ENCODE measurements around the gene ADPRHL1.

Gene ADPRHL1

DNA sequence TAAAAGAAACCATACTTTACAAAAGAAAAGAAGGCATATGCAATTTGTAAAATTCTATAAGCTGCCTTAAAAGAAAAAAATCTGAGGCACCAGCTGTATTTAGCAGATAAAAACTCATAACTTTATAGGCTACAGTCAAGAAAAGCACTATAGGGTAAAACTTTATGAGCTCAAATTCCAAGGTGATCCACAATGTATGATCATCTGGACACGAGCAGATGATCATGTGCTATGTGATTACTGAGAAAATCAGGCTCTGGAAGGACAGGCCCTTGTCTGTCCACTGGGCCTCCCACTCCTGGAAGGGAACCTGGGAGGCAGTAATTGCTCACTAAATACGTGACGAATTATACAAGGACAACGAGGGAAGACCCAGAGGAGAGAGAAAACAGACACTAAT lies 96.7 kb downstream of the ADPRHL1 start:
- ATAC-seq (ENCODE audit: low read depth) (no peak), DNase-seq (ENCODE audit: low spot score in 2 of 2) (no peak)
- no peaks in the 10 kb centered on the region for H3K4me1 Mint-ChIP-seq
- no peaks in the 10 kb centered on the region for H3K36me3 Mint-ChIP-seq
- H3K9me3 Mint-ChIP-seq: no peaks in the 10 kb centered on the region
- H3K27me3 Mint-ChIP-seq: peaks cover 7% of the 10 kb centered on the region
- no peak overlapping the region for H3K27ac Mint-ChIP-seq
- no peak overlapping the region for H3K4me3 Mint-ChIP-seq

- no peak overlapping the region for H3K27ac Mint-ChIP-seq
- no peaks in the 10 kb centered on the region for H3K9me3 Mint-ChIP-seq
- no peak for ATAC-seq (ENCODE audit: low read depth)
- no peak for DNase-seq (ENCODE audit: low spot score in 2 of 2)
- H3K4me1 Mint-ChIP-seq: no peaks in the 10 kb centered on the region
- H3K4me3 Mint-ChIP-seq: no peak overlapping the region
- peaks cover 7% of the 10 kb centered on the region for H3K27me3 Mint-ChIP-seq
- no peaks in the 10 kb centered on the region for H3K36me3 Mint-ChIP-seq
These were observed 97.7 kb downstream of the ADPRHL1 start for GRCh38 chr13:113355621-113356020.

GRCh38 chr13:113354831-113355610 lies 98.3 kb downstream of the ADPRHL1 start:
- no peak overlapping the region for H3K27ac Mint-ChIP-seq
- DNase-seq (ENCODE audit: low spot score in 2 of 2) (no peak), ATAC-seq (ENCODE audit: low read depth) (no peak)
- H3K4me1 Mint-ChIP-seq: no peaks in the 10 kb centered on the region
- H3K9me3 Mint-ChIP-seq: no peaks in the 10 kb centered on the region
- no peaks in the 10 kb centered on the region for H3K36me3 Mint-ChIP-seq
- no peak overlapping the region for H3K4me3 Mint-ChIP-seq
- H3K27me3 Mint-ChIP-seq: peaks cover 11% of the 10 kb centered on the region

DNA sequence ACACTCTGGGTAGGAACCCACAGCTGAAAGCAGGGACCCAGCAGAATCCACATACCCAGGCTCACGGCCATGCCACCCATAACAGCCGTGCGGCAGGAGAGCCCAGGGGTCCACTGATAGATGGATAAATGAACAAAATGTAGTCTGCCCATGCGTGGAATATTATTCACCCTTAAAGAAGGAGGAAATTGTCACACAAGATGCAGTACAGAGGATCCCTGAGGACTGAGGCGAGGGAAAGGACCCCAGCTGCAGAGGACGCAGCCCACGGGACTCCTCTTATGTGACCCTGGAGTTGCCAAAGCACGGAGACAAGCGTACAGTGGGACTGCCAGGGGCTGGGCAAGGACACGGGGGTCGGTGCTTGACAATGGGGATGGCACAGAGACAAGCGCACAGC lies 100.0 kb downstream of the ADPRHL1 start:
- no peak for DNase-seq (ENCODE audit: low spot score in 2 of 2)
- H3K9me3 Mint-ChIP-seq: no peaks in the 10 kb centered on the region
- ATAC-seq (ENCODE audit: low read depth): no peak
- H3K27me3 Mint-ChIP-seq: peaks cover 12% of the 10 kb centered on the region
- H3K4me1 Mint-ChIP-seq: no peaks in the 10 kb centered on the region
- no peak overlapping the region for H3K27ac Mint-ChIP-seq
- no peak overlapping the region for H3K4me3 Mint-ChIP-seq
- no peaks in the 10 kb centered on the region for H3K36me3 Mint-ChIP-seq

DNA sequence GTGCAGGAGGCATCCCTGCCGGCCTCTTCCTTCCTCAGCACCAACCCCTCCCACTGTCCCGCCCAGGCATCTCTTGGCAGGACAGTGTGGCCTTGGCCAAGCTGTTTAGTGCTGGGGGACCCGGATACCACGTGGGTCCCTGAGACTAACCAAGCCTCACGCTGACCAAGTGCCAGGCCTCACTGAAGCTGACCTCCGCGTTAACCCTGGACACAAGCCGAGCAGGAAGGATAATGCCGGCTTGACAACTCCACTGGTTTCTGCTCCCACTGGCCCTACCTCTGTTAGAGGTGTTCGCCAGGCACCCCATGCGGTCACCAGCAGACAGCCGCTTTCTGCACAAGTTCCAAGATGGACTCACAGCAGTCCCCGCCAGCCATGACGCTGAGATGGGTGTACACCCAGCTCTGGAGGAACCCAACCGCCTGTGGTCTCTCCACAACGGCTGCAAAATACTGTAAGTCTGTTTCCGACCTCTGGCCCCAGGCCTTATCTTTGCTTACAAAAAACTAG lies 101.7 kb downstream of the ADPRHL1 start:
- no peaks in the 10 kb centered on the region for H3K9me3 Mint-ChIP-seq
- ATAC-seq (ENCODE audit: low read depth): no peak
- no peaks in the 10 kb centered on the region for H3K4me1 Mint-ChIP-seq
- H3K4me3 Mint-ChIP-seq: no peak overlapping the region
- no peaks in the 10 kb centered on the region for H3K36me3 Mint-ChIP-seq
- H3K27ac Mint-ChIP-seq: no peak overlapping the region
- no peak for DNase-seq (ENCODE audit: low spot score in 2 of 2)
- H3K27me3 Mint-ChIP-seq: peaks cover 12% of the 10 kb centered on the region

GRCh38 chr13:113350938-113351335 lies 102.4 kb downstream of the ADPRHL1 start:
- Mint-ChIP-seq H3K9me3 (no peaks in the 10 kb centered on the region), H3K4me3 (no peak overlapping the region), H3K36me3 (no peaks in the 10 kb centered on the region), H3K27ac (no peak overlapping the region), H3K4me1 (no peaks in the 10 kb centered on the region), H3K27me3 (peaks cover 12% of the 10 kb centered on the region)
- DNase-seq (ENCODE audit: low spot score in 2 of 2): no peak
- ATAC-seq (ENCODE audit: low read depth): no peak

- Mint-ChIP-seq H3K36me3 (no peaks in the 10 kb centered on the region), H3K27ac (no peak overlapping the region), H3K4me1 (no peaks in the 10 kb centered on the region), H3K9me3 (no peaks in the 10 kb centered on the region), H3K27me3 (peaks cover 10% of the 10 kb centered on the region), H3K4me3 (no peak overlapping the region)
- ATAC-seq (ENCODE audit: low read depth) (no peak), DNase-seq (ENCODE audit: low spot score in 2 of 2) (no peak)
These were observed 103.0 kb downstream of the ADPRHL1 start for GRCh38 chr13:113350065-113350937.
